Measurements from ENCODE around the gene NUBP2.

Gene NUBP2

DNA sequence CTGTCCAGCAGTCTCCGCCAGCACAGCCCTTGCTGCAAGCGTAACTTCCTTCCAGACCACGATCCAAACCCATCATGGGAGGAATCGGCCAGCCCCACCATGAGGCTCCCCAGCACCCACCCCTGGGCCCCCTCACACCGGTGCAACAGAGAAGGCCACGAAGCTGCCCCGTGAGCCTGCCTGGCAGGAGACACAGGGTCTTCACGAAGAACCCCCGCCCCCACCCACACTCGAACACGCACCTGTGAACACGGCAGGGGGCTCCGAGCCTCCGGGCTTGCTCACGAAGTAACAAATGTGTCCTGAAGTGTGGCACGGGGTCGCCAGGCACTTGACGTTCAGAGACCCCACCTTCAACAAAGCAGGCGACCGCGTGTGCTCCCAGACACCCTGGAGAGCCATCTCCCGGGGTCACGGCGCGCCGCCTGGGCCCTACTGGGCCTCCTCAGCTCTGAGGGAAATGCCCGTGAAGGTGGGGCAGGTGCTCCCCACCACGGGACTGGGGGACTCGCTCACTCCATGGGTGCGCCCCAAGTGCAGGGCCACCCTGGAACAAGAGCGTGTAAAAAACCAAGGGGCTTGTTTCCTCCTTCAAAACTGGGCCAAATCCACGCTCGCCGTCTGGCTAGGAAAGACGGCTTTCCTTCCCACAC lies 36.2 kb downstream of the NUBP2 start:
- intact Hi-C loops (cut with DNase I; ENCODE audit: low total_unique reads): no loop called here

DNA sequence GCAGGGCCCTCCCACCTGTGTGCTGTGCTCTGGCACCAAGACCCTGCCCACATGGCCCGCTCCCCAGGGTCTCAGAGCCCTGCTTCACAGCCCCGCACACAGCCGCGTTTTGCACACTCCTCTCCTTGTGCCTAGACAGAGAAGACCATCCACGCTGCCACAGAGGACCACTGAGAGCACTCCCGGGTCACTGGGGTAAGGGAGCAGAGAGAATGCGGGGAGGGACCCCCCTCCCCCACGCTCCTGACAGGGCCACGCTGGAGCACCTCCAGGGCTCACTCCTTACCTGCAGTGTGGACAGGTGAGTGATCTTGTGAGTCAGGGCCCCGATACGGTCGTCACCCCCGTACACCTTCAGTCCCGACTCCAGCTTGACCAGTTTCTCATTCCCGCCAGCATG lies 36.9 kb downstream of the NUBP2 start:
- peaks cover 0 to 10% (median 8%) of the 10 kb centered on the region in 4 donors for H3K4me1 ChIP-seq
- DNase-seq: no peak
- peaks cover 60 to 84% (median 73%) of the 10 kb centered on the region in 3 donors for H3K36me3 ChIP-seq
- no peaks in the 10 kb centered on the region for H3K9me3 ChIP-seq
- TF ChIP-seq, protein P1, sequence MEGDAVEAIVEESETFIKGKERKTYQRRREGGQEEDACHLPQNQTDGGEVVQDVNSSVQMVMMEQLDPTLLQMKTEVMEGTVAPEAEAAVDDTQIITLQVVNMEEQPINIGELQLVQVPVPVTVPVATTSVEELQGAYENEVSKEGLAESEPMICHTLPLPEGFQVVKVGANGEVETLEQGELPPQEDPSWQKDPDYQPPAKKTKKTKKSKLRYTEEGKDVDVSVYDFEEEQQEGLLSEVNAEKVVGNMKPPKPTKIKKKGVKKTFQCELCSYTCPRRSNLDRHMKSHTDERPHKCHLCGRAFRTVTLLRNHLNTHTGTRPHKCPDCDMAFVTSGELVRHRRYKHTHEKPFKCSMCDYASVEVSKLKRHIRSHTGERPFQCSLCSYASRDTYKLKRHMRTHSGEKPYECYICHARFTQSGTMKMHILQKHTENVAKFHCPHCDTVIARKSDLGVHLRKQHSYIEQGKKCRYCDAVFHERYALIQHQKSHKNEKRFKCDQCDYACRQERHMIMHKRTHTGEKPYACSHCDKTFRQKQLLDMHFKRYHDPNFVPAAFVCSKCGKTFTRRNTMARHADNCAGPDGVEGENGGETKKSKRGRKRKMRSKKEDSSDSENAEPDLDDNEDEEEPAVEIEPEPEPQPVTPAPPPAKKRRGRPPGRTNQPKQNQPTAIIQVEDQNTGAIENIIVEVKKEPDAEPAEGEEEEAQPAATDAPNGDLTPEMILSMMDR (IDR thresholded peaks at IDR 0.05): no peak
- intact Hi-C loops (cut with DNase I; ENCODE audit: low total_unique reads): no loop called here
- no peak overlapping the region for H3K27ac ChIP-seq
- no peaks in the 10 kb centered on the region for H3K27me3 ChIP-seq
- no peak overlapping the region for H3K4me3 ChIP-seq

More for the DNA sequence above, 36.2 kb downstream of the NUBP2 start:
- H3K9me3 ChIP-seq: no peaks in the 10 kb centered on the region
- H3K27me3 ChIP-seq: no peaks in the 10 kb centered on the region
- H3K4me1 ChIP-seq: peaks cover 0 to 4% (median 3%) of the 10 kb centered on the region in 4 donors
- TF ChIP-seq, protein P1 (IDR thresholded peaks at IDR 0.05): no peak
- no peak for DNase-seq
- peaks cover 60 to 88% (median 76%) of the 10 kb centered on the region in 3 donors for H3K36me3 ChIP-seq
- H3K4me3 ChIP-seq: no peak overlapping the region
- H3K27ac ChIP-seq: no peak overlapping the region

DNA sequence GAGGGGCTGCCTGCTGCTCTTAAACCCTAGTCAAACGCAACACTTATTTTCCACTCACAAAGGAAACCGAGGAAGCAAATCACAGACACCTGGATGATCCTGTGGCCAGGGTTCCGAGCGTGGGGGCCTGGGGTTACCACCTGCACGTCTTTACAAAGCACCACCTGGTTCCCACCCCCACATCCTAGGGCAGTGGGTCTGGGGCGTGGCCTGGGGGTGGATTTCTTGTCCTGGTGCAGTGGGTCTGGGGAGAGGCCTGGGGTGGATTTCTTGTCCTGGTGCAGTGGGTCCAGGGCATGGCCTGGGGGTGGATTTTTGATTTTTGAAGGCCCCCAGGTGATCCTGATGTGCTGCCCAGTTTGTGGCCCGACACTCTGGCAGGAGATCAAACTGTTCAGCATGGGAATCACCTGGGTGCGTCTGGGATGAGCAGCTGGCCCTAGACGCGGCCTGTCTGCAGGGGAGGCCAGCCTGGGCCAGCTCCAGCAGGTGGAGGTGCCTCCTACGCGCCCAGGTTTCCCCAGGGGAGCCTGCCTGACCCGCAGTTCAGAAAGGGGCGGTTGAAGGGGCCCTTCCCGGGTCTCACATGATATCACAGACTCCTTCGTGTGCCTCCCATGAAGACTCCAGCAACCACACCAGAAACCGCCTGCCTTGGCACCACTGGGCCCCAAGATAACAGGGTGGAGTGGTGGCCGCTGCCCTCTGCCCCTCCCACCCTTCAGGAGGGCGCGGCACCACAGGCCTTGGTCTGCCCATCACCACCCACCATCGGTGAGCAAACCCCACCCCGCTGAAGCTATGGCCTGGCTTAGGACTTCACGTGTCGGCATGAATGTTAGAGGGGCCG lies 37.6 kb downstream of the NUBP2 start:
- no peak for DNase-seq
- Histone ChIP-seq H3K27ac (no peak overlapping the region), H3K4me1 (peaks cover 0 to 17% (median 13%) of the 10 kb centered on the region in 4 donors), H3K4me3 (no peak overlapping the region), H3K27me3 (no peaks in the 10 kb centered on the region), H3K9me3 (no peaks in the 10 kb centered on the region), H3K36me3 (peaks cover 60 to 77% (median 68%) of the 10 kb centered on the region in 3 donors)
- TF ChIP-seq, protein P1 (IDR thresholded peaks at IDR 0.05): no peak
- intact Hi-C loops (cut with DNase I; ENCODE audit: low total_unique reads): no loop called here

DNA sequence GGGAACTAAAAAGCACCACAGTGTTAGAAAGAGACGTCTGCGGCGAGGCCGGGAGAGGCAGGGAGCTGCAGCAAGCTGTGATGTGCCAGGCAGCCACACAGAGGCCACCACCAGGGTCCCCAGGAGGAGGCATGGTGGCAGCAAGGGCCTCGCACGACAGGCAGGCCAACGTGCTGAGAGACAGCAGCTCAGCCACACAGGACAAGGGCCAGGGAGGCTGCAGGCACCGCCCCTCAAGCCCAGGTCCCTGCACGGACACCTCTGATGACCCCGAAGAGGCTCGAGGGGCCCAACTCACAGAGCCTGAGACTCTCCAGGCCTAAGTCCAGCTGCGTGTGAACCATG lies 38.2 kb downstream of the NUBP2 start:
- H3K27me3 ChIP-seq: no peaks in the 10 kb centered on the region
- intact Hi-C loops (cut with DNase I; ENCODE audit: low total_unique reads): no loop called here
- peaks cover 0 to 23% (median 17%) of the 10 kb centered on the region in 4 donors for H3K4me1 ChIP-seq
- H3K27ac ChIP-seq: no peak overlapping the region
- peaks cover 59 to 71% (median 64%) of the 10 kb centered on the region in 3 donors for H3K36me3 ChIP-seq
- H3K9me3 ChIP-seq: no peaks in the 10 kb centered on the region
- TF ChIP-seq, protein P1 (IDR thresholded peaks at IDR 0.05): no peak
- no peak for DNase-seq
- H3K4me3 ChIP-seq: no peak overlapping the region

DNA sequence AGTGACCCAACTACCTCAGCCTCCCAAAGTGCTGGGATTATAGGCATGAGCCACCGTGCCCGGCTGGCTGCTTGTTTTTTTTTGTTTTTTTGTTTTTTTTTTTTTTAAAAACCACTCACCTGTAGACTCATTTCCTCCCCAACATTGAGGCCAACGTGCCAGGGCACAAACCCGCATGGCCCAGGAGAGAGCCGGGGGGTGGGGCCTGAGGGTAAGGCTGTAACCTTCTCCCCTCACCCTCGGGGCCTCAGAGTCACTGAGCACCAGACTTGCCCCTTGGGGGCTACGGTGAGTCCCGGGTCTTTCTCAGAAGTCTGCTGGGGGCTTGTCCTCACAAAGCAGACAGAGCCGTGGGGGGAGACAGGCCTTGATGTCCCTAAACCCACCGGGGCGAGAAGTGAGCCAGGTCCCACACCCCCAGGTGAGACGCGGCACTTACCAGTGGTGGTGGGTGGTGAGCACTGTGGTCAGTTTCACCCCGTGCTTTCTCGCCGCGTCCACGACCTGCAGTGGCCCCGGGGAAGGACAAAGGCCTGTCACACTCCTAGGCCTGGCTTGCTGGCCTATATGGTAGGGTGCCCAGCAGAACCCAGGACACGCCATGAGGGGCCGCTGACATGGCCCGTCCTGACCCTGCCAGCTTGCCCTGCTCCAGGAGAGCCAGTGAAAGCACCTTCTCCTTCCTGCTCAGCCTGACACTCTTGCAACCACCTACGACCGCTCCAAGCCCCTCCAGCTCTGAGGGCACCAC lies 39.3 kb downstream of the NUBP2 start:
- Histone ChIP-seq H3K27ac (no peak overlapping the region), H3K4me3 (no peak overlapping the region), H3K36me3 (peaks cover 48 to 60% (median 55%) of the 10 kb centered on the region in 3 donors), H3K27me3 (no peaks in the 10 kb centered on the region), H3K4me1 (peaks cover 0 to 25% (median 18%) of the 10 kb centered on the region in 4 donors), H3K9me3 (no peaks in the 10 kb centered on the region)
- TF ChIP-seq, protein P1 (IDR thresholded peaks at IDR 0.05): no peak
- no peak for DNase-seq
- intact Hi-C loops (cut with DNase I; ENCODE audit: low total_unique reads): no loop called here

Measured in tibial artery (tissue), 4 donors.